Measurements from ENCODE around the gene KCNQ1.

Gene KCNQ1

DNA sequence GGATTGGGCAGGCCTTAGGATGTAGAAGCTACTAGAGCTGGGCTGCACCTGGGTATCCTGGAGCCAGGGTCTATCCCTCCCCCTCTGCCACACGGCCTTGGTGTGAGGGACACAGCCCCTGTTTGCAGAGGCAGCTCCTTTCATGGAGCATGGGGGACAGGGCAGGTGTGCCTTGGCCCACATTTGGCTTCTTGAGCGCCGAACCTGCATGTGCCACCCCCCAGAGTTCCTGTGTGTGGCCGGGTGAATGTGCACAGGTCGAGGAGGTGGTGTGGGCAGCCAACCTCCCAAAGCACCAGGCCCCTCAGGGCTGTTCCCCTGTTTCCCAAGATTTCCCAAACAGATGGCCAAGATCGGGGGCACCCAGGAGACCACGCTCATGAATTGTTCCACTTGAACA lies 262.9 kb downstream of the KCNQ1 start:
- no peak for DNase-seq

DNA sequence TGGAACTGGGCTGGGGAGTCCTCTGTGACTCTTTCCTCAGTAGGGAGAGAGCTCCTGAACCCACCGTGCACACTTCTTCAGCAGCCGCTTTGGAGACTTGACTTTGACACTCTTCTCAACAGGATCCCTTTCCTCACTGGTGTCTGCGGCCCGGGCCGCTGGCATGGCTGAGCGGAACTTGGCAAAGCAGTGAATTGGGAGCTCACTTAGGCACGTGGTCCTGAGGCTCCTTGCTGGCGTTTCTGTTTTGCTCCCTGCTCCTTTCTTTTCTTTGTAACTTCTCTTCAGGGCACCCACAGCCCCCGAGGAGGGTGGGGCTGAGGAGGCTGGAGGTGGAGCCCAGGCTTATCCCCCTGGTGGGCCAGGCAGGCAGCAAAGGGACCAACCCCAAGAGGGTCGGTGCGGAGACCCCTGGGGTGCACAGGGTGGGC lies 263.4 kb downstream of the KCNQ1 start:
- no peak for DNase-seq

DNA sequence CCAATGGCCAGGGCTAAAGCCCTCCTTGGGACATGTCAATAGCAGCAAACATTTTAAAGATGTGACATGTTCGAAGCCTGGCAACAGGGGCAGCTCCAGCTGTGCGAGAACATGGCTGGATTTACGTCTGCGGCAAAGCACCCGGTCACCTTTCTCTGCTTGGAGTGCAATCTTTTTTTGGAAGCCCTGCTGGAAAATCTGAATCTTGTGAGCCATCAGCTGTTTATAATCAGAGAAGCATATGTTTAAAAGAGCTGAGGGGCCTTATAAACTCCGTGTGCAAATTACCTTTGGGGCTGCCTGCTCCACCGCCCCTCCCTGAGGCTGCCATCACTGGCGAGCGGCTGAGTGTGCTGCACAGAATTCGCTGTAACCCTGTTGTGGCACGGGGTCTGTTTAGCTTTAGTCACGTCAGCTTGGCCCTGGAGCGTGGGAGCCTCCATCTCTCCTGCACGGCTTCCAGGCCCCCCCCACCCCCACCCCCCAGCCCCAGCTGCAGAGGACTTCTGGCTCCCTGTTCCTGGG lies 264.0 kb downstream of the KCNQ1 start:
- no peak for DNase-seq

DNA sequence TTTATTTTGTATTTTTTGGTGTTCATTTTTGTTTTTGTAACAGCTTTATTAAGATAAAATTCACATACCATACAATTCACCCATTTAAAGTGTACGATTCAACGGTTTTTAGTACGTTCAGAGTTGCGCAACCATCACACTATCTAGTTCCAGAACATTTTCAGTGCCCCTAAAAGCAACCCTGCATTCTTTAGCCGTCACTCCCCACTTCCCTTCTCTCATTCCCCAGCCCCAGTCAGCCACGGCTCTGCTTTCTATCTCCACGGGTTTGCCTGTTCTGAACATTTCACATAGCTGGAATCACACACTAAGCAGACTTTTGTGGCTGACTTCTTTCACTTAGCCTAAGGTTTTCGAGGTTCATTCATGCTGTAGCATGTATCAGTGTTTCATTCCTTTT lies 264.6 kb downstream of the KCNQ1 start:
- no peak for DNase-seq

DNA sequence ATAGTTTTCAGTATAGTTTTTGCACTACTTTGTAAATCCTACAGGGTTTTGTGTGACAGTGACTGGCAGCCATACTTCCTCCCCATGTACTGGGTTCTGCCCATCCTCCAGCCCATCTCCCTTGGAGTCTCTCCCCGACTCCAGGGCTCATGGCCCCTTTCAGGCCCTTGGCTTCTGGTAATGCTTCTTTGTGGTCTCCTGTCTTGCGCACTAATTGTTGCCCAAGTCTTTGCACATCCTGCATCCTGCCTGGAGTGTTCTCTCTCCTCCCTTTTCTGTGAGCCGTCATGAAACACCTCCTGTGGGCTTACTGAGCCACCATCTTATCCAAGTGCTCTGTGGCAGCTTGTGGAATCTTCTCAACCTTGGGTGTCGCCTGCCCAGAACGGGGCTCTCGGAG lies 266.4 kb downstream of the KCNQ1 start:
- DNase-seq: no peak

DNA sequence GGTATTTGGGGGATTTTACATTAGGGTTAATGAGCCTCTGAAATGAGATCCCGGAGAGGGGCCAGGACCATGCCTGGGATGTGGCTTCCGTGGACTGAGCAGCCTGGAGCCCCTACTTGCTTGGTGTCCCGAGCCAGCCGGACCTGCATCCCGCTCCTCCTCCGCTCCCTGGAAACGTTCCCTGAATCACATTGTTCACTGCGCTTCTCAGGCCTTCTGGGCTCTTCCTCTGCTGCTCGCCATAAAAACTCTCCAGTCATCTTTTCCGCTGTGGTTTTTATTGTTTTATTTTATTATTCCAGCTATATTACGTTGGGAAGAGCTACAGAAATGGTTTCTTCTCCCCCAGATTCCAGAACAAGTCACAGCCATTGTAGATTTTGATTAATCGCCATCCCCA lies 268.3 kb downstream of the KCNQ1 start:
- DNase-seq: no peak

DNA sequence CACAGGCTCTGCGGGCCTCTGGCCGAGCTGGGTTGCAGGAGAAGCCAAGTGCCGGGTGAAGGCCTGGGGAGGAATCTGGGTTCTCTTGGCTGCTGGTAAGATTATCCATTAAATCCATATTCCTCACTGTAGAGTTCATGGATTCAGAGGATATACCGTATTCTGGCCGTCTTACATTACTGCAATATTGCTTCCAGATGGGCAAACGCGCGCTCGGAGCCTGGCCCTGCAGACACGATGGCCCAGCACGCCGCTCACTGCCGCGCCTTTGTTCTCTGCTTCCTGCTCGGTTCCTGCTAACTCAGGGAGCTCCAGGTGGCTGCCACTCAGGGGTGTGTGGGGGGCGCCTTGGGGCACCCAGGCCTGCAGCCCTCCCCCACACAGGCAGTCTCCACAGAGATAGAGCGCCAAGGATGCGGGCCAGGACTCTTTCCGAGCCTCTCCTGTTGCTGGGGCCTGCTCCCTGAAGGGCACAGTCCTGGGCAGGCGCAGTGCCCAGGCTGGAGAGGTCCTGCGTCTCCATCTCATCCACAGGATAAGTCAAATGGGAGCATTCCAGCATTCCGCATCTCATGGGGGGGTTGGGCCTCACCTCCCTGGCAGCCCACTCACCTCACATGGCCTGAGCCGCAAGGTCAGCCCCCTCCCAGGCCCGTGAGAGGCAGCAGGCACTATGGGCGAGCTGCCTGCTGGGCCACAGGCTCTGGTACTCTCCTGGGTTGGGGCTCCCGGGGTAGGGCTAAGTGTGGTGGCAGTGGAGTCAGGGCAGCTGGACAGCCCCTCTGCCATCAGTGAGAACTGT lies 269.1 kb downstream of the KCNQ1 start:
- no peak for DNase-seq

DNA sequence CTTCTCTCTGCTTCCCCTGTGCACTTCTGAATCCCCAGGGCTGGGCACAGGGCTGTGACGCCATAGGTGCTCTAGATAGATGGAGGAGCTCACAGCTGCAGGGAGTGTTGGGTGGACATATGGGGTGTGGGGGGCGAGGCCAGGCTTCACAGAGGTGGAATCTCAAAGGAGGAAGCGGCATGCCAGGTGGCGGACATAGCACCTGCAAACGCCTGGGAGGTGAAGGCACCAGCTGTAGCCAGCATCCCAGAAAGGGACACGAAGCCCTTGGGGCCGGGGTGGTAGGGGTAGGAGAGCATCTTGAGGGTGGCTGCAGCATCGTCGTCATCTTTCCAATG lies 269.6 kb downstream of the KCNQ1 start:
- no peak for DNase-seq

DNA sequence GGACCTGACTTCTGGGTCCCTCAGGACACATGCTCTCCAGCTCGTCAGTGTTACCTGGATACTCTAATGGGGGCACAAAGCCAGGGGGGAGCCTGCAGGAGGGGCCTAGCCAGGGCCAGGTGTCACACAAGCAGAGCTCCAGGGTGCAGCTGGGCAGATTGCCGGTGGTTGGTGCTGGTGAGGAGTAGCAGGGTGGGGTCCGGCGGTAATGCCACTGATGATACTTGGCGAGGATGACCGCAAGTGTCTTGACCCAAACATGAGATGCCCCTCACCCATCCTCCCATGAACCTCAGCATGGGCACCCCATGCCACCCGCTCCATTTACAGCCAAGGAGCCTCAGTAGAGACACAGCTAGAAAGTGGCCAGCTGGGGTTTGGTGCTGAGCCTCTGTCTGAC lies 270.1 kb downstream of the KCNQ1 start:
- DNase-seq: no peak

DNA sequence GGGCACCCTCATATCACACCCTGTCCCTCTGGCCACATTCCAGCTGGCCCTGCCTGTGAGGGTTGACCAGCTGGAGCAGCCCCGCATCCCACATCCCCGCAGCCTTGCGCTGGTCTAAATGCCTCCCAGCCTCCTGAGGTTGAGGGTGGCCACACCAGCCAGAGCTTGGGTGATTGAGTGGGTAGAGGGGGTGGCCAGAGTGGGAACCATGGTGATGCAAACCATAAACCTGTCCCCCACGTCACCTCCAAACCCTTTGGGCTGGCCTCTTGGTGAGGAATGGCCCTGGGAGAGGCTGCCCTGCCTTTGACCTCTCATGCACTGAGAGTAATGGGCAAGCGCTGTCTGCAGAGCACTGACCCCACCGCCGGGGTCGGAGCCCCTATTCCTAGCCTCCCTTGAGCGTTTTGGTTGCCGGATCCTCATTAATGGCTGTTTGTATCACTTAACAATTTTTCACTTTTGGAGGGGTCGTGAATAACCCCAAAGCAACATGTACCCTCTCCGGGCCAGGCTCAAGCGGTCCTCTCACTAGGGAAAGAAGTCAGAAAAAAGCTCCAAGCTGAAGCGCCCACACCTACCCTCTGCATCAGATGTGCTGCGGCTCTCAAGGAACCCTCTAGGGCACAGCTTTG lies 271.0 kb downstream of the KCNQ1 start:
- DNase-seq: no peak

DNA sequence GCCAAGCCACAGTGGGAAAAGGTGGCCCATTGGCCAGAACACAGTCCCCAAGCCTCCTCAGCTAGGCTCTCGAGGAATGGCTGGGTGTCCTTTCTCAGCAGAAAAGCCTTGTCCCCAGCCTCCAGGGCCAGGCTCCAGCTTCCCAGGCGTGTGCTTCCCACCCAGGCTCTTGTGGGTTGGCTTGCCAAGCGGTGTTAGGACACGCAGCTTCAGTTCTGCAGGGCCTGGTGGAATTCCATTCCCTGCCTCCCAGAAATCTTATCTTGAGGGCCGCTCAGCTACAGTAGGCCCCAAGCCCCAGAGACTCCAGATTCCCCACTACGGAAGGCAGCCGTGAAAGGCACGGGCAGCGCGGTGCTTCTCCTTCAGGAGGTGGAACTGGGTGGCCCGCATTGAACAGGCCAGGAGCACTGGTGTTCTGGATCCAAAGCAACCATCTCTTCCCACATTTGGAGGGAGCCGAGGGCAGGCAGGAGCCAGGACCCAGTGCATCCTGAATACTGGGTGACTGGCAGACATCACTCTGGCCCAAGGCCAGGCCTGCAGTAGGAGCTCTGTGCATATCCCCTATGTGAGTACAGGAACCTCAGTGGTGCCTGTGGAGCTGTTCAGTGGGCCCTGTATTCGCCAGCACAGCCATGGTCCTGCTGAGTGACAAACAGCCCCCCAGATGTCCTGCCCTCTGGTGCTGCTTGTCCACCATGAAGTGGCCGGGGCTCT lies 271.7 kb downstream of the KCNQ1 start:
- DNase-seq: no peak

DNA sequence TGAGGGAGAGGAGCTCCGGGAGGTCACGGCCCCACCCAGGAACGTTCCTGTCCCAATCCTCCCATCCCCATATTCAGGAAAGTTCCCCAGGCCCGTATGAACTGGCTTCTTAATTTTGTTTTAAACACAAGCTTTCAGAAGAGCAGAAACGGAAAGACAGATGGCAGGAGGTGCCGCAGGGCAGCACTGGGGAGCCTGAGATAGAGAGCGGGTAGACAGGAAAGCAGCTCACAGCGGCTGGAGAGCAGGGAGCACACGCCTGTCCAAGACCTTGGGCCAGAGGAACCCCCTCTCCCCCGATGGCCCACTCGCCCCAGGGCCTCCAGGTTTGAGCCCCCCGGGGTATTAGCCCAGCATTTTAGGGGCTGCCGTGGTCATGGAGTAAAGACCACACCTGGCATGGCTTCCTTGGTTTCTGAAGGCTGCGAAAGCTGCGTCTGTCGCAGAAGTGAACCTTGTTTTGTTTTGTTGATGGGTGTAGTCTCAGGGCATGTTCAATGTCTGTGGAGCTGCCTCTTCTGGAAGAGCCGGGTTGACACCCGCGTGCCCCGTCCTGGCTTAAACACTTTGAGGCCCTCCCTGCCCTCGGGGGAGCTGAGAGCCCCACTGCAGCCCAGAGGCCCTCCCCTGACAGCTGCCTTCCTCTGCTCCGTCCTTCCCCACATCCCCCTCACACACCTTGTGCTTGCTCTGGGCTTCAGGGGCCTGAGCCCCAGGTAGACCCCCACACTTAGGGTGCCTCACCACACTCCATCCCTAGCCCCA lies 272.9 kb downstream of the KCNQ1 start:
- no peak for DNase-seq

DNA sequence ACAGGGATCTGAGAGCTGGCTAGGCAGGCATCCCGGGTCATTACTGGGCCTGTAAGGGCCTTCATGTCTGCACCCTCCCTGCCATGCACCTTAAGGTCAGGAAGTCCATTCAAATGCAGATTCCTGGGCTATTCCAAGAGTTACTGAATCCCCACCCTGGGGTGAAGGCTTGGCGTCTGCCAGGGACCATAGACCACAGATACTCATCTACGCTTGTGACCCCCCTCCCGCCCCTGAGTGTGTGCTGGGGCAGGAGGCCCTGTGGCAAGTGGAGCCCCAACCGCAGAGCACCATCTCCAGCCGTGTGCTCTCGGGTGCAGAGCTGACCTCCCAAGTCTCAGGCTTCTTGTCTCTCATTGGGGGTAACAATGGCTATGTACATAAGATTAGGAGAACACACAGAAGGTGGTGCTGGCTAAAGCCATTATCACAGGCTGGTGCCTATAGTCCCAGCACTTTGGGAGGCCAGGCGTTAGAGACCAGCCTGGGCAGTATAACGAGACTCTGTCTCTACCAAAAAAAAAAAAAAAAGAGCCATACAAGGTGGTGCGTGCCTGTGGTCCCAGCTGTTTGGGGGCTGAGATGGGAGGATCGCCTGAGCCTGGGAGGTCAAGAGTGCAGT lies 274.1 kb downstream of the KCNQ1 start:
- no peak for DNase-seq

DNA sequence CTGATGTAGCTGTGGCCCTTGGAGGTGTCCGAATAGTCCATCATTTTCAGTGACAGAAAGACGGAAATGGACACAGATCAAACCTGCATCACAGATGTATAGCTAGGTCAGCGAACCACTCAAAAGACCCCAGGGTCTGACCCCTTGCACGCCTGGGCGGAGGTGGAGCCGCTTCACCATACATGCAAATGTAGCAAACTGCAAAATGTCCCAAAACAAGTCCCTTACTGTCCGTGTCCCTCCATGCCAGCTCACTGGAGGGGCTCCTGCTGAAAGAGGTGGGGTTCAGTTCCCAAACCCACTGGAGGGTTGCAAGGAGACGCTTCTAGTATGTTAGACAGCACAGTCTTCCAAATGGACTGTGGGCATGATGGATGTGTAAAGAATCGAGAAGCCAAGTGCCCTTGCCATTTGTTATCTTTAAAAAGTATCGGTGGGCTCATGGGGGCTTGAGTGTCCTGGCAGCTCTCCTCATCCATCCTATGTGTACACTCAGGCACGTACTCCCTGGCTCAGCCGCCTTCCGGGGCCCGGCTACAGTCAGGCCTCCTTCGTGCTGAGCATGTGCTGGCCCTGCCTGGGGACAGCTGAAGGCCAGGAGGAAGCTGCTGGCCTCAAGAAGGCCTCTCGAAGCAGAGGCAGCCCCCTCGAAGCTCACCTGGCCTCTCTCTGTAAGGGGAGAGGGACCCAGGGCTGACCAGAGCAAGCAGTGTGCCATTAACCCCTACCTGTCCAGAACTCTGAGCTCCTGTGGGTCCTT lies 275.2 kb downstream of the KCNQ1 start:
- DNase-seq: no peak

DNA sequence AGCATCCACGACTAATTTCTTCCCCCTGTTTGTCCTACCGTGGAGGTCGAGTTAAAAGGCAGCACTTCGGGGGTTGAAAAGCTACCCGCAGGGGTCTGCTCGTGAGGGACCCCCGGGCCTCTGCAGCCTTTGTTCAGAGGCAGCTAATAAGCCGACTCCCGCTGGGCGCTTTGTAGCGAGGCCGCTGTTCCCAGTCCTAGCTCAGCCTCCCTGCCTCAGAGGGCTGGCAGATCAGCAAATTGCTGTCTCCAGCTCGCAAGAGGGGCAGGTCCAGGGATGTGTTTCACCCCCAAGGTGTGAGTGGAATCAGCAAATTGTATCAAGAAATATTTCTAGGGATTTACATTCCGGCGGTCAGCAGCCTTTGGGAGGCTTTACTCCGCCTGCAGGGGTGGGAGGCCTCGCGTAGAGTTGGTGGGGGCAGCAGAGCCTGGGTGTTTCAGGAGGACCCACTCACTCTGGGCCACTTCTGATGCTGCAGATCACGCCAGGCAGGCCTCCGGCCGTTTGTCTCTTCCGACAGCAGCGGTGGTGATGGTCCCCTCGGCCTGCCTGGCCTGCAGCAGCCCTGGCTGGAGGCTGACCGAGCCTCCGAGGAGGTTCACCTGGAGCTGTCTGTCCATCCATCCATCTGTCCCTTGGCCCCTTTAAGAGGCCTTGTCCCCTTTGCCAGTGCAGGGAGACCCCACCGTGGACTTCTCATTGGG lies 276.6 kb downstream of the KCNQ1 start:
- no peak for DNase-seq

DNA sequence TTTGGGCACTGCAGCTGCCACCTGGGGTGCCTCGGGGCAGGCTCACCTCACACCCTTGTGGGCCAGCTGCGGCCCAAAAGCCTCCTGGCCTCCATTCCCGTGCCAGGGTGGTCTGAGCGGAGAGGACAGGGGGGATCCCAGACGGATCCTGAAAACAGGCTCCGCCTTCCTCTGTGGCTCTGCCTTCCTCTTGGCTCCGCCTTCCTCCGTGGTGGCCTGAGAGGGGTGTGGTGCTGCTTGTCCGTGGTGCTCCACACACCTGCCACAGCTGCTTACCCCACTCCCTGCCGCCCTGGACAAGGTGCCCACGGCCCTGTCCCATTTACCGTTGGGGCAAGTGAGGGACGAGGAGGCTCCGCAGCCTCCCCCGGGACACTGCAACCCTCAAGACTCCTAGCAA lies 278.1 kb downstream of the KCNQ1 start:
- DNase-seq: no peak

DNA sequence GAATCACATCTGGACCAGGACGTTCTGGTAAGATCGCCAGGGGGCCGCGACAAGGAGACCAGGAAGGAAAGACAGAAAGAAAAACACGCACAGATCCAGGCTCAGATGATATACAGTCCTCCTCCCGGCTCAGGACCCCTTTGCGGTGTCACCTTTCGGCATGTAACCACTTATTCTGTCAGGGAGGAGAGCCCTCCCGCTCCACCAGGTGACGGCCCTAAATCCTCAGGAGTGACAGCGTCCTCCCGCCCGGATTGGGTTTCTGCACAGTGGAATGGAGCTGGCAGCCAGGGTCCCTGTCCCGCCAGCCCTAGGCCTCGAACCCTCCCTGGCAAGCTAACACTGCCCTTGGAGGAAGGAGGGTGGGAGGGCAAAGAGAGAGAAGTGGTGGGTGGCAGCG lies 279.3 kb downstream of the KCNQ1 start:
- DNase-seq: no peak

DNA sequence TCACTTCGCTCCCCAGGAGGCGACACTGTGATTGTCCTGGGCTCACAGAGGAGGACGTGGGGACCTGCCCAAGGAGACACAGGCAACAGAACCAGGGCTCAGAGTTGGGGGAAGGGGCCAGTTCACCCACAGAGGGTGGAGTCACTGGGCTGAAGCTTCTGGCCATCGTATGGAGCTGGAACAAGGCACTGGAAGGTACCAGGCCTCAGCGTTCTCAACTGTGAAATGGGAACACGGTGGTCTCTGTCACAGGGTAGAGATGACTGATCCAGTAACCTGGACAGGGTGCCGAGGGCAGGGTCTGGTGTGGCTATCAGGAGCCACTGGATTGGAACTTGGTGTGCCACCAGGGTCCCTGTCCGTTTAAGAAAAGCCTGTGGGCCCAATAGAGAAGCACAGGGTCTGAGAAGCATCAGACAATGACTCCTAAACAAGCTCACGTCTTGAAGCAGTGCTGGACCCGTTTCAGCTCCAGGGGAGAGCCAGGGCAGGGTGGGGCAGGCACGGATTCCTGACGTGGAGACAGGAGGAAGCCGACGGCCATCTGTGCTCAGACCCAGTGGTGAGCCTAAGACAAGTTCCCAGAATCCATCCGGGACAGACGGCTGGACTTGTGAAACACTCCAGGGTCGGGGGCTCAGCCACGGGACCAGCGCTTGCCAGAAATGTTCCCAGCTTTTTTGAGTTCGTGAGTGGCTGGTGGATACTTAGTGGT lies 280.0 kb downstream of the KCNQ1 start:
- DNase-seq: no peak

DNA sequence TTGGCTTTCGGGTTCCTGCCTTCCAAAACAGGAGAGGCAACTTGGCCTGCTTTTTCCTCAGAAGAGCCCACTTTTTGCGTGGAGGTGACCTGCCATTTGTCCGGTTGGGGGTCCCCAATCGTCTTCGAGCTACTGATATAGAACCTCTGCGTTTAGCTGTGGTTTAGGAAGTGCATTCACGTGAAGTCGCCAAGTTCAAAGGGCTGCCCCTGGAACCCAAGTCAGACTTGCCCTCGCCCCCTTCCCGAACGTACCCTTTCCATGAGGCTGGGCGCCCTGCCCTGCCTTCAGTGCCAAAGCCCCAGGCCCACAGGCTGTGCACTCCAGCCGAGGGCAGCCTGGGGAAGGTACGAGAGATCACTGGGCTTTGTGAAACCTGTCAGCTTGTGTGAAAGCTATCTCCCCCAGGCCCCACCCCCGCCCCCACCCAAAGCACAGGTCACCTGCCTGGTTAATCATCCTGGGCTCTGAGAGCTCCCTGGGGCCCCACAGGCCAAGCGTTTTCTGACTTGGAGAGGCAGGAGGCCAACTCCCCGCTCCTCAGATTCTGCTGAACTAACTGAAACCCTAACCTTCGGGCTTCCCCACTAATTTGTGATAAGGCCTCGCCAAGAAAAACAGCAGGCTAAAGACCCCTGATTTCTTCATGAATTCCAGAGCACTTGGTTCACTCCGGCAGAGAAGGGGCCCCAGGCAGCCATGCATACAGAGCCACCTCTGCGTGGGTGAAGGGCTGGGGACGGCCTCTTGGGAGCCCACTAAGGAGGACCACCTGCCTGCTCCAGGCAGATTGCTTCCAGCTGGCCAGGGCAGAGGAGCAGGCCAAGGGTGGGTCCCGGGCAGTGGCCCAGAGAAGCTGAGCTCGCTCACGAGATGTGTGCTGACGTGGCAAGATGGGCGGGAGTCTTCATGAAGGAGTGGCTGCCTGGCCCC lies 280.8 kb downstream of the KCNQ1 start:
- no peak for DNase-seq

Data from activated gamma-delta T cell (primary cell).